Measurements from ENCODE around the gene DPP7.

DNA sequence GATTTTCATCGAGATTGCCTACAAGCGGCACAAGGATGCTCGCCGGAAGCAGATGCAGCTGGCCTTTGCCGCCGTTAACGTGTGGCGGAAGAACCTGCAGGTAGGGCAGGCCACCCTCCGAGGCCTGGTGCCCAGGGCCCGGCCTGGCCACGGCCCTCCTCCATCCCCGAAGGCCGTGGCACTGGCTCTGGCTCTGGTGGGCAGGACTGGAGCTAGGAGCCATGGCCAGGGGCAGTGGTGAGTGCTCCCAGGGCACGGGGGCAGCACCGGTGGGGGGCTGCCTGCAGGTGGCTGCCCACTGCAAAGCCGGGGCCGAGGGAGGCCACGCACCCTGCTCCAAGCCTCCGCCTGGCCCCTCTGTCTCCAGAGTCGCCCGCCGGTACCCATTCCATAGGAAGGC lies 49.3 kb upstream of the DPP7 start:
- TF ChIP-seq YY1 (IDR thresholded peaks at IDR 0.05; ENCODE audit: low read depth): no peak
- no peak for TF ChIP-seq NFIC (IDR thresholded peaks at IDR 0.05; ENCODE audit: borderline replicate concordance)

Data from SK-N-SH (cell line).